ENCODE results near the gene AMACR. TPM values are rescaled to one million over a fixed set of nuclear protein-coding genes. Genes with fewer than 3 reads are reported as not detected.
"Not testable (repeated sequence)": the region's sequence is repeated elsewhere in the genome, so short reads cannot be mapped to it uniquely, and the experiment has no call there.

Gene AMACR
- total and polyA plus RNA-seq, 3 experiments from 2014 or later, result 7.1 to 12.8 (median 11.3) TPM

DNA sequence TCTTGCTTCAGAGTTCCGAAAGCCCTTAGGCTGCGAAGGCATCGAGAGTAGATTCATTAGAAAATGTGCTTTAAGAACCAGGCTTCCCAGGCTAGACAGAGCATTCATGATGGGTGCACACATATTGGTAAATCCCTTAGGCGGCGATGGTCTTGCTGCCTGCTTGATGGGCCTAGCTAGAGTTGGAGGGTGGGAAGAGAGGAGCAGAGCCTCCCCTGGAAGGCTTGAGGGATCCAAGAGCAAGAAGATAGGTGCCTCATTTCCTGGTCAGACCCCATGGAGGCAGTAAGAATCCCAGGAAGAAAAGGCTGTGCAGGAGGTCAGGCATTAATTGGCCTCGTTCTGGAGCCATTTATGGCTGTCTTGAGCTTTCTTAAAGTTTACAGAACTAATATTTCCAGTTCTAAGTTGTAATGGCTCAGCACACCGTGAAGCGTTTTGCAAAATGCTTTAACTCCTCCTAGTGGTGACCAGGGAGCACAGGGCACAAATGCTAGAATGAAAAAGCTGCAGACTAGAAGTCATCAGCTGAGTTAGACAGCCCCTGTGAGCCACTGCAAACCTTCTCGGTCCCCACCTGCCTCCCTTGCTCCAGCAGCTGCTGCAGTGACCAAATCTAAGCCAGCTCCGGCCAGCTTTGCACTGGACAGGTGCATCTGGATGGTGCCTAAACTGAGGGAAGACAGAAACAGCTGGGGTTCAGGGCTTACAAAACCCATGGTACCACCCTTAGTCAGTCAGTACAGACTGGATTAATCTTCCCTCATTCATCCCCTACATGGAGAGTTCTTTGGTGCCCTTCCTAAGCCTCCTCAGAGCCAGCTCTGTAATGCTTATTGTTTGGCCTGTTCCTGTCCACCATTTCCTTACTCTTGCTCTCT lies 38.0 kb downstream of the AMACR start:
- ChIA-PET POLR2A (interaction anchor here (0.6 kb wide), 1 partner anchor 129 kb away, joined by 3 read pairs; no protein-coding TSS in a partner anchor), CTCF (interaction anchor here (0.6 to 3.1 kb wide), 12 partner anchors 9 to 539 kb away, joined by 3 to 6 read pairs (median 3); partner anchors contain the start of gene TARS1)
- H3K27ac Mint-ChIP-seq, result no peak overlapping the region
- no peaks in the 10 kb centered on the region for H3K27me3 ChIP-seq (ENCODE audit: insufficient read depth, low read length, poor library complexity, severe bottlenecking)
- peaks cover 2 to 11% (median 8%) of the 10 kb centered on the region in 3 donors for H3K4me1 Mint-ChIP-seq
- H3K27me3 Mint-ChIP-seq, result peaks cover 0 to 9% of the 10 kb centered on the region in 2 donors
- DNase-seq, result peak in 1 of 5 donors; percentile 11
- H3K9me3 ChIP-seq (ENCODE audit: low read length), result no peaks in the 10 kb centered on the region
- H3K36me3 ChIP-seq (ENCODE audit: insufficient read depth, low read length), result no peaks in the 10 kb centered on the region
- no peaks in the 10 kb centered on the region for H3K9me3 Mint-ChIP-seq
- no peak overlapping the region for H3K4me3 ChIP-seq (ENCODE audit: low read length)
- no peaks in the 10 kb centered on the region for H3K36me3 Mint-ChIP-seq
- peaks cover 5% of the 10 kb centered on the region for H3K4me1 ChIP-seq (ENCODE audit: insufficient read depth, low read length)
- H3K4me3 Mint-ChIP-seq, result no peak overlapping the region
- H3K27ac ChIP-seq (ENCODE audit: low read depth, low read length), result no peak overlapping the region

DNA sequence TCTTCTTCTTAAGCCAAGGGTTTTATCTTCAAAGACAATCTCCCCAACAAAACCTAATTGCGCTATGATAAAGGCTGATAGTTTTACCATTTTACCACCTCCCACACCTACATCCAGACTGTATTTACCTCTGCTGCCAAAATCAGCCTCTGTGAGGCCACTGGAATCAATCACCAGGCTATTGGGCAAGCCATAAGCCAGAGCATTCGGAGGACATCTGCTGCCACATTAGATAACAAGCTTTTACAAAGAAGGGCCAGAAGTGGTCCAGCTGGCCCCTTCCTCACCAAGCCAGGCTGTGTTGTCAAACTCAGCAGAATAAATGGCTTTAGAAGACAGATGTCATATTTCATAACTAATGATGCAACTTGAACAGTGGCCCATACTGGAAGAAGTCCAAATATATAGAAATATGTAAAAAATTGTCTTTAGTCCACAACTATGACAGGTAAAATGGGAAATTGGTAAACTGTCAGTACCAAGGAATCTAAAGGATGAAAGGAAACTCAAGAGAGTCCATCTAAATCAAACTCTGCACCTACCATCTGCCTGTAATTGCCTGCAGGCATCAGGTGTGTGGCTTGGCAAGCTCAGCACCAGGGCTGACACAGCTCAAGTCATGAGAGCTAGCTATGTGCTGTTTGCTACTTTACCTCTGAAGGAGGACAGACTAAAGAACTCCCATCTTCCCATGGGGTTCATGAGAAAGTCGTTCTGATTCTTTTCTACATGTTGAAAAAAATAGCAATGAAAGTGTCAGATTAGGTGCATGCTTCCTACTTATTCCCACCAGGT lies 39.4 kb downstream of the AMACR start:
- H3K27ac ChIP-seq (ENCODE audit: low read depth, low read length), result no peak overlapping the region
- no peaks in the 10 kb centered on the region for H3K36me3 Mint-ChIP-seq
- peaks cover 4 to 13% (median 11%) of the 10 kb centered on the region in 3 donors for H3K4me1 Mint-ChIP-seq
- no peaks in the 10 kb centered on the region for H3K4me1 ChIP-seq (ENCODE audit: insufficient read depth, low read length)
- H3K27me3 Mint-ChIP-seq, result peaks cover 0 to 4% of the 10 kb centered on the region in 2 donors
- H3K9me3 Mint-ChIP-seq, result no peaks in the 10 kb centered on the region
- no peak overlapping the region for H3K4me3 ChIP-seq (ENCODE audit: low read length)
- H3K27me3 ChIP-seq (ENCODE audit: insufficient read depth, low read length, poor library complexity, severe bottlenecking), result no peaks in the 10 kb centered on the region
- H3K27ac Mint-ChIP-seq, result no peak overlapping the region
- H3K9me3 ChIP-seq (ENCODE audit: low read length), result no peaks in the 10 kb centered on the region
- no peaks in the 10 kb centered on the region for H3K36me3 ChIP-seq (ENCODE audit: insufficient read depth, low read length)
- CTCF ChIA-PET, result interaction anchor here (0.8 to 3.1 kb wide), 3 partner anchors 7 to 13 kb away, joined by 3 to 6 read pairs (median 6); no protein-coding TSS in a partner anchor
- H3K4me3 Mint-ChIP-seq, result no peak overlapping the region
- POLR2A ChIA-PET, result interaction anchor here (0.7 kb wide), 1 partner anchor 440 kb away, joined by 3 read pairs; no protein-coding TSS in a partner anchor
- no peak for DNase-seq

DNA sequence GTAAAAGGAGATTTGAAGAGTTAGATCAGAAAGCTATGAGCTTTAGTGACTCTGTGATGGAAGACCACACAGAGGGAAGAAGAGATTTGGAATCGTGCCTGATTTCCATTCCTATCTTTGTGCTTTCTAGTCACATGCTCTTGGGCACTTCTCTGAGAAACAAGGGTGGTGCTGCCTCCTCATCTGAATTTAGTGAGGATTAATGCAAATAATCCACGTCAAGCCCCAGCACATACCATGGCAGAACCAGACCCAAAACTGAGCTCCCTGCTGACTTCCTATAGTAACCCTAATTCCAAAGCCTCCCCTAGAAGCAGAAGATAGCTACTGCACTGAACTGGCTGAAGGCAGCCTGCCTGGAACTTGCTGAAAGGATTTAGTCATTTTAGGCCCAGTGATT lies 41.0 kb downstream of the AMACR start:
- Mint-ChIP-seq H3K27me3 (no peaks in the 10 kb centered on the region), H3K4me3 (no peak overlapping the region), H3K4me1 (peaks cover 4 to 11% (median 8%) of the 10 kb centered on the region in 3 donors), H3K36me3 (peaks cover 0 to 2% (median 0%) of the 10 kb centered on the region in 3 donors), H3K9me3 (no peaks in the 10 kb centered on the region), H3K27ac (no peak overlapping the region)
- Histone ChIP-seq H3K4me3 (ENCODE audit: low read length) (no peak overlapping the region), H3K27ac (ENCODE audit: low read depth, low read length) (no peak overlapping the region), H3K27me3 (ENCODE audit: insufficient read depth, low read length, poor library complexity, severe bottlenecking) (no peaks in the 10 kb centered on the region), H3K4me1 (ENCODE audit: insufficient read depth, low read length) (no peaks in the 10 kb centered on the region), H3K36me3 (ENCODE audit: insufficient read depth, low read length) (no peaks in the 10 kb centered on the region), H3K9me3 (ENCODE audit: low read length) (no peaks in the 10 kb centered on the region)
- DNase-seq, result no peak
- POLR2A ChIA-PET, result no interaction called here
- CTCF ChIA-PET, result no interaction called here

DNA sequence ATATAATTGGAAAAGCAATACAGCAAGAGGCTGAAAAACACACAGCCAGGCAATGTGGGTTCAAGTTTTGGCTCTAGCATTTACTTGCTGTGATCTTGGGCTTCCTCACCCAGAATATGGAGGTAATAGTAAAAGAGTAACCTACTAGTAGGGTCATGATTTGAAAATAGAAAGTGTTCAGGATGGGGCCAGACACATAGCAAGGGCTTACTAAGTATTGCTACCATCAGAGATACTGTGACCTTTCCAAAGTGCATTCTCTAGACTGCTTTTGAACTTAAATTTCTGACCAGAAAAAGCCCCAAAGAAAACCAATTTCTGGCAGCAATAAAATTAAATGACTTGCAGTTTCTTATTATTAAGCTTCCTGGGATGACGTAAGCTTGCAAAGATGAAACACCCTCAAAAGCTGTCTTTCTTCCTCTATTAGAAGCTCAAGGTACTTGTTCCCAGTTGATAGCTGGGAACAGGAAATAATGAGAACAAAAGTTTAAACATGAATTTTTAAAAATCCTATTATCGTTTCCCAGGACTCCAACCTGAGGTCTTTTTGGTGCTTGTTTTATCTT lies 43.6 kb downstream of the AMACR start:
- H3K4me1 Mint-ChIP-seq, result peaks cover 4 to 11% (median 8%) of the 10 kb centered on the region in 3 donors
- ChIA-PET POLR2A (no interaction called here), CTCF (no interaction called here)
- no peak overlapping the region for H3K4me3 ChIP-seq (ENCODE audit: low read length)
- no peak overlapping the region for H3K4me3 Mint-ChIP-seq
- H3K27ac Mint-ChIP-seq, result no peak overlapping the region
- peaks cover 0 to 2% (median 0%) of the 10 kb centered on the region in 3 donors for H3K36me3 Mint-ChIP-seq
- H3K9me3 ChIP-seq (ENCODE audit: low read length), result no peaks in the 10 kb centered on the region
- DNase-seq, result no peak
- no peaks in the 10 kb centered on the region for H3K36me3 ChIP-seq (ENCODE audit: insufficient read depth, low read length)
- no peaks in the 10 kb centered on the region for H3K9me3 Mint-ChIP-seq
- H3K27me3 Mint-ChIP-seq, result no peaks in the 10 kb centered on the region
- no peaks in the 10 kb centered on the region for H3K4me1 ChIP-seq (ENCODE audit: insufficient read depth, low read length)
- no peaks in the 10 kb centered on the region for H3K27me3 ChIP-seq (ENCODE audit: insufficient read depth, low read length, poor library complexity, severe bottlenecking)
- no peak overlapping the region for H3K27ac ChIP-seq (ENCODE audit: low read depth, low read length)

DNA sequence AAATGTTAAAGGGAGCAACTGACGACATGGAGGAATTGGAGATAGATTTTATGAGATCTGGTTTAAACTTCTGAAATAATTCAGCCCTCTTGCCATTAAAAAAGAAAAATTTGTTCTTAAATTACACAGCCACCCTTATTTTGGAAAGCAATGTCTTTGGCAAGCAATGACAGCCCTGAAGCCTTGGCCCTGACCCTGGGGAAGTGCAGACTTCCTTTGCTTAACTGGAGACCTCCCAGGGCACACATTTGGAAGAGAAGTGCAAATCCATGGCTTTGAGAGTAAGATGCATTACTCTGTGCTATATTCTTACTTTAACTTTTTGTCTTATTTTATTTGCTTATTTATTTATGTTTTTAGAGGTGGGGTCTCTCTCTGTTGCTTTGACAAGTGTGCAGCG lies 49.7 kb downstream of the AMACR start:
- H3K4me3 ChIP-seq (ENCODE audit: low read length), result no peak overlapping the region
- CTCF ChIA-PET, result interaction anchor here (1.2 kb wide), 1 partner anchor 523 kb away, joined by 3 read pairs; no protein-coding TSS in a partner anchor
- Mint-ChIP-seq H3K27me3 (peaks cover 1 to 12% of the 10 kb centered on the region in 2 donors), H3K4me1 (no peaks in the 10 kb centered on the region), H3K36me3 (peaks cover 0 to 9% (median 2%) of the 10 kb centered on the region in 3 donors), H3K27ac (no peak overlapping the region), H3K9me3 (peaks cover 0 to 8% (median 3%) of the 10 kb centered on the region in 5 donors), H3K4me3 (no peak overlapping the region)
- no peak for DNase-seq
- no peaks in the 10 kb centered on the region for H3K4me1 ChIP-seq (ENCODE audit: insufficient read depth, low read length)
- no peaks in the 10 kb centered on the region for H3K27me3 ChIP-seq (ENCODE audit: insufficient read depth, low read length, poor library complexity, severe bottlenecking)
- no peaks in the 10 kb centered on the region for H3K9me3 ChIP-seq (ENCODE audit: low read length)
- POLR2A ChIA-PET, result no interaction called here
- H3K27ac ChIP-seq (ENCODE audit: low read depth, low read length), result no peak overlapping the region
- no peaks in the 10 kb centered on the region for H3K36me3 ChIP-seq (ENCODE audit: insufficient read depth, low read length)

DNA sequence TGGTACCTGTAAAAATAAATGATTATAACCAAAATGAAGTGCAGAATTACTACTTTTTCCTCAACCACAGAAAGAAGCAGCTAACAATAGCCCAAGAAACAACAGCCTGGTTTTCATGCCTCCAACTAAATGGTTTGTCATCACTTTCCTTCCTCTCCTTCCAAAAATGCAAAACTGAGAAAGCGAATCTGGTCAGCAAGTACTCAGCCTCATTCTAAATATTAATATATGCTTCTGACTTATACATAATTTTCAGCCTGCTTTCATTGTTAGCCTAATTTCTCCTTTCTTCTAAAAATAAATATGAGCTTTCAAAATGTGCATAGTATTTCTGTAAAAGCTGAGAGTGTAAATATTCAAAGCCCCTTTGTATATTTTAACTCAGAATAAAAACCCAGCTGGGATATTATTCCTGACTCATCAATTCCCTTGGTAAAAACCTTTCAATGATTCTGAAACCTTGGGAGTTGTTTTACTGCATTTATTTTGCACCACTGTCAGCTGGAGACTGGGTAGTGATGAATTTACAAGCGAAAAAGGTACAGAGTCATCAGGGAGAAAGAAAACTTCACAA lies 50.2 kb downstream of the AMACR start:
- H3K36me3 Mint-ChIP-seq, result peaks cover 0 to 9% (median 2%) of the 10 kb centered on the region in 3 donors
- H3K9me3 Mint-ChIP-seq, result peaks cover 0 to 8% (median 3%) of the 10 kb centered on the region in 5 donors
- no peak overlapping the region for H3K4me3 ChIP-seq (ENCODE audit: low read length)
- no peaks in the 10 kb centered on the region for H3K36me3 ChIP-seq (ENCODE audit: insufficient read depth, low read length)
- H3K27ac ChIP-seq (ENCODE audit: low read depth, low read length), result no peak overlapping the region
- CTCF ChIA-PET, result interaction anchor here (1.2 kb wide), 2 partner anchors 13 to 522 kb away, joined by 3 to 4 read pairs; no protein-coding TSS in a partner anchor
- H3K27me3 ChIP-seq (ENCODE audit: insufficient read depth, low read length, poor library complexity, severe bottlenecking), result no peaks in the 10 kb centered on the region
- H3K27ac Mint-ChIP-seq, result no peak overlapping the region
- POLR2A ChIA-PET, result no interaction called here
- H3K9me3 ChIP-seq (ENCODE audit: low read length), result no peaks in the 10 kb centered on the region
- H3K27me3 Mint-ChIP-seq, result peaks cover 1 to 12% of the 10 kb centered on the region in 2 donors
- H3K4me1 ChIP-seq (ENCODE audit: insufficient read depth, low read length), result no peaks in the 10 kb centered on the region
- DNase-seq, result no peak
- no peaks in the 10 kb centered on the region for H3K4me1 Mint-ChIP-seq
- H3K4me3 Mint-ChIP-seq, result no peak overlapping the region

DNA sequence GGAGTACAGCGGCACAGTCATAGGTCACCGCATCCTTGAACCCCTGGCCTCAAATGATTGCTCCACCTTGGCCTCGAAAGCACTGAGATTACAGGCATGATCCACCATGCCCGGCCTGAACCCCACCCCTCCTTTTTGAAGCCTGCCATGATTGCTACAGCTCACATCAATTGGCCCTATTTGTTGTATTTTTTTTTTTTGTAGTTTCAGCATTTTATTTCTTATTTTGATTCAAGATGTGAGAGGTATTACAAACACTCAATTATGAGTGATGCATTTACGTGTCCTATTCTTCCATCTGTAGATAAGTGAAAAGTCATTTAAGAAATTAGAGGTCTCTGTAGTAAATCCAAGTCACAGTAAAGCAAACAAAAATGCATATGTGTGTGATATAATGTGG lies 55.7 kb downstream of the AMACR start:
- H3K4me3 Mint-ChIP-seq; H3K36me3 ChIP-seq (ENCODE audit: insufficient read depth, low read length); H3K9me3 ChIP-seq (ENCODE audit: low read length); H3K4me3 ChIP-seq (ENCODE audit: low read length); POLR2A ChIA-PET; DNase-seq; H3K27ac ChIP-seq (ENCODE audit: low read depth, low read length); H3K9me3 Mint-ChIP-seq; H3K36me3 Mint-ChIP-seq; CTCF ChIA-PET; H3K4me1 Mint-ChIP-seq; H3K27me3 ChIP-seq (ENCODE audit: insufficient read depth, low read length, poor library complexity, severe bottlenecking); H3K4me1 ChIP-seq (ENCODE audit: insufficient read depth, low read length): not testable (repeated sequence)
- H3K27me3 Mint-ChIP-seq, result peaks cover 5 to 16% of the 10 kb centered on the region in 2 donors
- peak overlapping the region in 1 of 8 donors; percentile 76 for H3K27ac Mint-ChIP-seq
